GM19467 (cell line): ENCODE data around the gene ARHGEF37.
"Not testable (repeated sequence)": the region's sequence is repeated elsewhere in the genome, so short reads cannot be mapped to it uniquely, and the experiment has no call there.

Experiments used
- ATAC-seq: cut with Tn5 transposase; IDR thresholded peaks from one replicate; pipeline ENCODE4 v1.9.1; 2021; ENCODE audit warnings: mild to moderate bottlenecking, moderate library complexity; ENCODE audit not compliant: unreplicated experiment

ARHGEF37 gene

DNA sequence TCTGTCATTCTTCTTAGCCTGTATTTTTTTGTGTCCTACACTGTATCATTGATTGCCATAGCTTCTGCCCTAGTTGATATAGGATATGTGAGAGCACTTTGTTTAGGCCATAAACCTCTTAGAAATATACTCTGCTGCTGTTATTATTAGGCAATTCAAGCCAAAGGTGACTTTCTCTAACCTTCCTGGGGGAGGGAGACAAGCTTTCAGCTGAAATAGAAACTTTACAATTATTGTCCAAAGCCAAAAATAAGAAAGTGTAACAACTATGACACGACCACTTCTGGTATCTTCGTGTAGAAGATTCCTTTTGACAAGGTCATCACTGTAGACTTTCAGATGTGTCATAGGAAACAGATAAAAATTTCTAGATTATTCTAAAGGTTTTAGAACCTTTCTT, 17.8 kb upstream of the ARHGEF37 start:
- no peak for ATAC-seq

DNA sequence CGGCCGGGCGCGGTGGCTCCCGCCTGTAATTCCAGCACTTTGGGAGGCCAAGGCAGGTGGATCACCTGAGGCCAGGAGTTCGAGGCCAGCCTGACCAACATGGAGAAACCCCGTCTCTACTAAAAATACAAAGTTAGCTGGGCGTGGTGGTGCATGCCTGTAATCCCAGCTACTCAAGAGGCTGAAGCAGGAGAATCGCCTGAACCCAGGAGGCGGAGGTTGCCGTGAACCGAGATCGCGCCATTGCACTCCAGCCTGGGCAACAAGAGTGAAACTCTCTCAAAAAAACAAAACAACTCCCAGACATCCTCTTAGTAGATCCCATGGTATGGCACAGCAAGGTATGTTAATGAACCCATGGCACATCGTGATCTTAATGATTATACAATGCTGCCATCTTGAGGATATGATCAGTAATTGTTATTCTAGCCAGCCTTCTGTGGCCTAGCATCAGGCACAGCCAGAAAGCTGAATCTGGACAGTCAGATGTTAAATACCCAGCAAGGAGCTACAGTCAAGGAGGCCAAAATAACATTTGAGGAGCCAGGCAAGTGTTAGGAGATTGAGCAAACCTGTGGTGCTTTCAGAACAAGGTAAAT, 16.7 kb upstream of the ARHGEF37 start:
- ATAC-seq: peak; percentile 94

DNA sequence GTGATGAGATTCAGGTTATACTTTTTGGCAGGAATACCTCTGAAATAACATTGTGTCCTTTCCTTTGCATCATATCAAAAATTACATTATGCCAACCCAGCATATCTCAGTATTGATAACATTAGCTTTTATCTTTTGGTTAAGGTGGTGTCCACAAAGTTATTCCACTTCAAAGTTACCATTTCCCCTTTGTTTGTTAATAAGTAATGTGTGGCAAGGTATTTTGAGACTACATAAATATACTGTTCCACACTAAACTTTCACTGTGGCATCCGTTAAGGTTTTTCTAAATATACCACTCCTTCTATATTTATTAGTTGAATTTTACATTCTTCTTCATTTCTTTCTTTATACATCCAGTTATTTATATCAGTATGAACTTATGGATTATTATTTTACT, 14.1 kb upstream of the ARHGEF37 start:
- ATAC-seq: no peak

DNA sequence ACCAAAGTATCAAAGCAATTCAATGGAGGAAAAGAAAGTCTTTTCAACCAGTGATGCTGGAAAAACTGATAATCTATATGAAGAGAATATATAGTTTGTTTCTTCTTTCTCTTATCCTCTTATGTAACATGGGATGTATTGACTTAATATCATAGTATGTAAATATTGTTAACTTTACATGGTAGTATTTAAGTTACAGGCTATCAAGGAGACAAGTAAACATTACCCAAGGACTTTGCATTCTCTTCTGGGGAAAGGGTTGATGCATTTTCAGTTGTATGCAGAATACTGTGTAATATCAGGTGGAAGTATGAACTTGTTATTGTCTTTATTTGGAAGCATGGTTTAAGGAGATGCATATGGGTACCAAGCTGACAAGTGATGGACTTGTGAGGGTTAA, 9.1 kb upstream of the ARHGEF37 start:
- no peak for ATAC-seq

DNA sequence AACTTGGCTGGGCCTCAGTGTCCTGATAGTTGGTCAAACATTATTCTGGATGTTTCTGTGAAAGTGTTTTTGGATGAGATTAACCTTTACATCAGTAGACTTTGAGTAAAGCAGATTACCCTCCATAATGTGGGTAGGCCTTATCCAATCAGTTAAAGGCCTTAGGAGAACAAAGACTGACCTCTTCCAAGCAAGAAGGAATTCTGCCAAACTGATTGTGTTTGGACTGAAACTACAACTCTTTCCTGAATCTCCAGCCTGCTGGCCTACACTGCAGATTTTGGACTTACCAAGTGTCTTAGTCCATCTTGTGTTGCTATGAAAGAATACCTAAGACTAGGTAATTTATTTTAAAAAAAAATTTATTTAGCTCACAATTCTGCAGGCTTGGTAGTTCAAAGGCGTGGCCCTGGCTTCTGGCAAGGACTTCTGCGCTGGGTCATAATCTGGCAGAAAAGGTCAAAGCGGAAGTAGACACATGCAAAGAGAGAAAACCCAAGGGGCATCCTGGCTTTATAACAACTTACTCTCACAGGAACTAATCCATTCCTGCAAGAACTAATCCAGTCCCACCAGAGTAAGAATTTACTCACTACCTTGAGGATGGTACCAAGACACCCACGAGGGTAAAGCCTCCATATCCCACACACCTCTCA, 8.6 kb upstream of the ARHGEF37 start:
- no peak for ATAC-seq

DNA sequence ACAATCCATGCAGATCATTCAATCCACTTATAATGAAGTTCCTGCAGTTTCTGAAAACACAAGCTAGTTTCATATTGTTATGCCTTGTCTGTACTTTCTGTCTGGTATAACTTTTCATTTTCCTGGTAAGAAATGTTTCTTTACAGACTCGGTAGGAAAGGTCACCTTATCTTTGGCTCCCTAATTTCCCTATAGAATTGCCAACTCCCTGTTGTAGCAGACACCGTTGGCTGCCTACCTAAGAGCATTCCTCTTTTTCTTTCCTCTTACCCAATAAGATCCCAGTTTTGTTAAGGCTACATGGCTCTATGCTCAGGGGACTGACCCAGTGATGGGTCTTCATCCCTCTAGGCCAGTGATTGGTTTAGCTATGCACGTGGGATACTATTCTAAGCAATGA, 6.2 kb upstream of the ARHGEF37 start:
- ATAC-seq: no peak

DNA sequence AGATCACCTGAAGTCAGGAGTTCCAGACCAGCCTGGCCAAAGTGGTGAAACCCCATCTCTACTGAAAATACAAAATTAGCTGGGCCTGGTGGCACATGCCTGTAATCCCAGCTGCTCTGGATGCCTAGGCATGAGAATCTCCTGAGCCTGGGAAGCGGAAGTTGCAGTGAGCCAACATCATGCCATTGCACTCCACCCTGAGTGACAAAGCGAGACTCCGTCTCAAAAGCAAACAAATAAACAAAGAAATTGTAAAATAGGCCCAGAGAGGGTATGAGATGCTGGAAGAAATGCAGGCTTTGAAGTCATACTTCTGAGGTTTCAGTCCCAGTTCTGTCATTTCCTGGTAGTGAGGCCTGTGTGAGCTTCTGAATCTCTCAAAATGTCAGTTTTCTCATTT, 5.3 kb upstream of the ARHGEF37 start:
- no peak for ATAC-seq

DNA sequence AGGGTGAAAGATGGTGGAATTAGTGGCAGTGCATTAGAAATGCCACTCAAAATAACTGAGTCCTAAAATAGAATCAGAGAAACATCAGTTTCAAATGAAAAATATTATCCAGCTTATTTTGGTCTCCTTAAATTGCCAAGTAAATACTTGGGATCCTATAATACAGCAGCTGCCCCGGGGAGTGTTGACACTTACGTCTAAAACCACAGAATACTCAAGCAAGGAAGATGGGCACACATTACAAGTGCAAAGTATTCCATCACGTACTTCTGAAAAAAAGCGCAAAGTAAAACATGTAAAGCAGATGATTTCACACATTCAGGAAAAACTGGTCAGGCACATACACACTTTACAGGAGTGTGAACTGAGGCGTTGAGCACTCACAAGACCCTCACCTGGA, 2.4 kb upstream of the ARHGEF37 start:
- ATAC-seq: no peak

DNA sequence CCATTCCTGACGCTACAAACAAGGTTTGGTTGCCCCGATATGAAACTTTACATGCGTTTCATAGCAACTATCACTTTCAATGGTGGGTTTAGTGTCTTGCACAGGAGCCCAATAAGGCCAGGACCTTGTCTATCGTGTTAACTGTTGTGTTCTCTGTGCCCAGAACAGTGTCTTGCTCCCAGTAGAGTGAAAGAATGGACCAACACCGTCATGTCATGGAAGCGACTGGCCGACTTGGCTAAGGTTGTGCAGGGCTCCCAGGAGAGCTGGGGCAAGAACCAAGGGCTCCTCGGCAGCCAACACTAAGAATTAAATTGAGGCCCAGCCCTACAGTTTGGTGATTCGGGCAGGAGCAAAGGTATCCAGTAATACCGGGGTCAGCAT, 498 bp upstream of the ARHGEF37 start:
- ATAC-seq: no peak

DNA sequence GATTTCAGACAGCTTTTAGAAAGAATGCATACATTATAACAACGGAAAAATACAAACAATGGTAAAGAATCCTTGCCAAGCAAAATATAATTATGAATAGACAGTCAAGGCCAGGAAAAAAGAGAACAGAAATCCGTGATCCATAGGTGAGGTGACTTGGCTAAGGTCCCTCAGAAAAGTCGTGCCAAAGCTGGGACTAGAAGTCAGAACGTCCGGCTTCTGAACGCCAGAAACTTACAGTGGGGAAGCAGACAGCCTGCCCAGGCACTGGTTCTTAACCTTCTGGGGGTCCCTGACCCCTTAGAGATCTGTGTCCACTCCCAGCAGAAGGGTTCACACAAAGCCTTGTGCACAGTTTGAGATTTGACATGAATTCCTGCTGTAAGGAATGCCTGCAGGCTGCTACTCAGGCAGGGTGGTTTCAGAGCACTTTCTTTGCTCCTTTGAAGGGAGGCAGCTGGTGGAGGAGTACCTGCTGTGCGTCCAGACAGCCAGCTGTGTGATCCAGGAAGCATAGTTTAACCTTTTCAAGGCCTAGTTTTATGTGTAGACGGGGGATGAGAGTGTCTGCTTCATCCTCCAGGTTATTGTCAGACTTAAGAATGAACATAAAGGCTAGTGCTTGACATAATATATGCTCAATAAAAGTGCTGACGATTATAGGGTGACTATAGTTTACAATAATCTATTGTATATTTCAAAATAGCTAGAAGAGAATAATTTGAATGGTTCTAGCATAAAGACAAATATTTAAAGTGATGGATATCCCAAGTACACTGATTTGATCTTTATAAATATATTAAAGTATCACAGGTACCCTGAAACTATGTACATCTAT, 852 bp downstream of the ARHGEF37 start:
- ATAC-seq: no peak

DNA sequence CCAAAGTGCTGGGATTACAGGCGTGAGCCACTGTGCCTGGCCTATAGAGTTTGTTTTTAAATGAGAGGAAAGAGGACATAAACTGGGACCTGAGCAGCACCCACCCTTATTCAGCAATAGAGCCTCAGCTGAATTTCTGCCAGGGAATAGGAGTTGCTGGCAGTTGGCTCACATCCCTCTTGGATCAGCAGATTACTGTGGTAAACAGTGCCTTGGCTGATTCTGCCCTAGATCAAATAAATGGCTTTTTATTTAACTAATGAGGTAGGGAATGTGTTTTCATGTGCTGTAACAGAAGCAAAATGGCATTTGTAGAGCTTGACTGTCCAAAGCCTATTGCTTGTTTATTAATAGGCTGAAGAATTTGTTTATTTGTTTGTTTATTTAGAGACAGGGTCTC, 2.1 kb downstream of the ARHGEF37 start:
- ATAC-seq: no peak

DNA sequence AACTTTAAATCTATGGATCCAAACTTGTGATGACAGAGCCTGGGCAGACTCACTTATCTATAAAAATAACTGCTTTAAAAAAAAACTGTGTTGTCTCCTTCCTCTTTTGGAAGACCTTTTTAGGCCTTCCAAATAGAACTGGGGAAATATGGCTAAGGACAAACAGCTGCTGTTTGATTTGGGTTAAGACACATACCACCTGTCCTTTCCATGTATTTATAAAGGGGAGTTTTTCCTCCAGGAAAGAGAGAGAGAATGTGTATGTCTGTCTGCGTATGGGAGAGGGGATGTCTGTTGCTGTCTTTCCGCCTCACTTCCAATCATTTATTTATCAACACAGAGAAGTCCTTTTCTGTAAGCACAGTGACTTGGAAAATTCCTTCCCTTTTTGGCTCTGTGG, 2.8 kb downstream of the ARHGEF37 start:
- ATAC-seq: no peak

DNA sequence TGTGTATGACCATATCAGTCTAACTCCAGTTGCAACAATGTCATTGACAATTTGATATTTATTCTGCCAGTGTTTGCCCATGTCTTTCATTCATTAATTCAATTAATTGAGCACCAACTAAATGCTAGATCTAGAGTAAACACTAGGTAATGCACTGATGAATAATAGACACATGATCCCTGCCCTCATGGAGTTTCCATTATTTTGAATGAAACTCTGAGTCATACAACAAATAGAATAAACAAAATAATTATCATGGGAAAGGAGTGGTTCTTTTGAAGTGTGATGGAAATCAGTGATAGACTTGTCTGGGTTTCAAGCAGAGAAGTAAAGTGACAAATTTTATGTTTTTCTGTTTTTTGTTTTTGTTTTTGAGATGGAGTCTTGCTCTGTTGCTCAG, 4.6 kb downstream of the ARHGEF37 start:
- ATAC-seq: no peak

DNA sequence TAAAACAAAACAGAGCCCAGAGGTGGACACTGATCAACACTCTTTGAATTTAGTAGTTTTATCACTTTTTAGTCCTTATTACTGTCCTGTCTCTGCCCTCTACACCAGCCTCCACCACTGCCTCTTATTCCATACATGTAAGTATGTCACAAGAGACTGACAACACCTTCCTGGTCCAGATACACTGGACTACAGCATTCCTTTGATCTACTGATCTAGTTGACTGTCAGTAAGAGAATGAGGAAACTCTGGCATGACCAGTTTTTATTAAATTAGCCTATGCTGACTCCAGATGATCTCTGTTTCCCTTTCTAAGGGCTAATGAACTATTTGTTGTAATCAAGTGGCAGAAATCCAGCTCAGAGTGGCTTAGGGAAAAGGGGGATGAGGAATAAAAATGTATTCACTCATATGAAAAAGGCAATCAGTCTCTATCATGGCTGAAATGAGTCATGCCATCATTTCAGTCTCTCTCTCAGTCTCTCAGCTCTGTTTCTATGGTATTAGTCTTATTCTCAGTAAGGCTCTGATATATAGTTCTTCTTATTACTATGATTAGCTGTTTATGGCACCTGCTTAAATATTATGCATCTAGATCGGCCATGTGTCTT, 5.5 kb downstream of the ARHGEF37 start:
- no peak for ATAC-seq

DNA sequence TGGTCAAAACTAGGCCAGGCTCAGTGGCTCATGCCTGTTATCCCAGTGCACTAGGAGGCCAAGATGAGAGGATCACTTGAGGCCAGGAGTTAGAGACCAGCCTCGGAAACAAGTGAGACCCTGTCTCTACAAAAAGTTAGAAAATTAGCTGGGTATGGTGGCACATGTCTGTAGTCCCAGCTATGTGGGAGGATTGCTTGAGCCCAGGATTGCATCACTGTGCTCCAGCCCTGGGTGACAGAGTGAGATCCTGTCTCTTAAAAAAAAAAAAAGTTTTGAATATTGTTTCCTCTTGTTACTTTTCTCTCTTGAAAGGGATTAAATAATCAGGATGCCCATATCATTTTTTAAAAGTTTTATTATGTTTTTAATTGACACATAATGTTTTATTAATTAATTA, 7.6 kb downstream of the ARHGEF37 start:
- no peak for ATAC-seq

DNA sequence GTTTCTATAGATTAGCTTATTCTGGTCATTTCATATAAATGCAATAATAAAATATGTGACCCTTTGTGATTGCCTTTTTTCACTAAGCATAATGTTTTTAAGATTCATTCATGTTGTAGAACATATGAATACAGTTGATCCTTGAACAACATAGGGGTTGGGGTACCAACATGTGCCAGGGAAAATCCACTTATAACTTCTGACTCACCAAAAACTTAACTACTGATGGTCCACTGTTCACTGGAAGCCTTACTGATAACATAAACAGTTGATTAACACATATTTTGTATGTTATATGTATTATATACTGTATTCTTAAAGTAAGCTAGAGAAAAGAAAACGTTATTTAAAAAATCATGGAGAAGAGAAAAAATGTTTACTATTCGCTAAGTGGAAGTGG, 12.1 kb downstream of the ARHGEF37 start:
- no peak for ATAC-seq

DNA sequence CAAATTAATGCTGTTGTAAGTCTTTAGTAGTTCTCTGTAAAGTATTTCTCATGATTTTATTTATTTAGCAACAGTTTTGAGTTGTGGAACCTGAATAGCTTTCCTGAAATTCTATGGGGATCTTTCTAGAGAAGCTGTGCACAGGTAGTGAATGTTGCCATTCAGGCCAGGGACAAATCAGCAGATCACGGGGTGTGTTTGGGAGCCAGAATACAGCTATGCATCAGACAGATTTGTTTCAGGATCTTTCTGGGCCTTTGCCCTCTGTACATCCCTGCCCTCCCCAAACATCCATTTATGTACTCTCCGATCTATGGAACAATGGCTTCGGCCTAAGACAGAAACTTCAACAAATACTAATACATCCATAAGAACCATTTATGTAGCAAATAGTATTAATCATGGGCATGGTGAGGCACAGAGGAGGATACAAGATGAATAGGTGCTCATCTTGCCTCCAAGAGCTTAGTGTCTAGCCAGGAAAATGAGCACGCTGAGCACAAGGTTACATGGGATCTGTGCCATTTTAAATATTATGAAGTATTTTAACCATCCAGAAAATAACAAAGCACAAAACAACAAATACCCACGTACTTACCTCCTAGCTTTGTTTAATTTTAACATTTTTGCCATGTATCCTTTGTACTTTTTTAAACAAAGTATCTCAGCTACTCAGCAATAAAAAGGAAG, 13.1 kb downstream of the ARHGEF37 start:
- no peak for ATAC-seq

DNA sequence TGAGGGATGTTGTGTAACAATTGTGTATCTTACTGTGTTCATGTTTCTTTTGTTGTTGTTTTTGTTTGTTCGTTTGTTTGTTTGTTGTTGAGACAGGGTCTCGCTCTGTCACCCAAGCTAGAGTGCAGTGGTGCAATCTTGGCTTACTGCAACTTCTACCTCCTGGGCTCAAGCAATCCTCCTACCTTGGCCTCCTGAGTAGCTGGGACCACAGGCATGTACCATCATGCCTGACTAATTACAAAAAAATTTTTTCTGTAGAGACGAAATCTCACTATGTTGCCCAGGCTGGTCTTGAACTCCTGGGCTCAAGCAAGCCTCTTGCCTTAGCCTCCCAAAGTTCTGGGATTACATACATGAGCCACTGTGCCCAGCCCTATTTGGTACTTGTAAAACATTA, 13.8 kb downstream of the ARHGEF37 start:
- not testable (repeated sequence) for ATAC-seq

DNA sequence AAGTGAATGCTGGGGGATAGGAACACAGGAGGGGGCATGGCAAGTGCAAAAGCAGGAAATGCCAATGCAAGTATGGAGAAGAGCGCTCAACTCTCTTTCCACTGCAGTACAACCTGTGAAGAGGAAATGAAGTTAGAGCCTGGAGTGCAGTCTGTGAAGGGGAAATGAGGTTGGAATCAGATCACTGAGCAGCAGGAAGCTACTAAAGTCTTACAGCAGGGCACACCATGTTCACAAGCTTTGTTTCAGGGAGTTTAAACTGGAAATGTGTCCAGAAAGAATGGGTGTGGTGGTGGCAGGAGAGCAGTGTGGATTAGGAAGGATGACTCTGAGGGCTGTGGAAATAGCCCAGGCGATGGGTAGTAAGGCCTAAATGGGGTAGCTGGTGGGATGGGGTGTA, 15.4 kb downstream of the ARHGEF37 start:
- ATAC-seq: no peak

DNA sequence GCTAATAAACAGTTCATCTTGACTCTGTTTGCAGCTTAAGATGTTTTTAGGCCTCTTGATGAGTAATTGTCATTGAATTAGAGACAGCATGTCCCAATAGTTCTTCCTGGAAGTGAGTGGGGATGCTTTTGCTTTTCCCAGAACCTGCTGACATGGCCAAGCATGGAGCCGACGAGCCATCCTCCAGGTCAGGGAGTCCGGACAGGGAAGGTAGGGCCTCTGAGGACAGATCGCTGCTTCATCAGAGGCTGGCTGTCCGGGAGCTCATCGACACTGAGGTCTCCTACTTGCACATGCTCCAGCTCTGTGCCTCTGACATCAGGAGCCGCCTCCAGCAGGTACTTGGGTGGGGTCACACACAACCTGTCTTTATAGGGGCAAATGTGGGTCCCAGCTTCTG, 16.3 kb downstream of the ARHGEF37 start:
- ATAC-seq: no peak

DNA sequence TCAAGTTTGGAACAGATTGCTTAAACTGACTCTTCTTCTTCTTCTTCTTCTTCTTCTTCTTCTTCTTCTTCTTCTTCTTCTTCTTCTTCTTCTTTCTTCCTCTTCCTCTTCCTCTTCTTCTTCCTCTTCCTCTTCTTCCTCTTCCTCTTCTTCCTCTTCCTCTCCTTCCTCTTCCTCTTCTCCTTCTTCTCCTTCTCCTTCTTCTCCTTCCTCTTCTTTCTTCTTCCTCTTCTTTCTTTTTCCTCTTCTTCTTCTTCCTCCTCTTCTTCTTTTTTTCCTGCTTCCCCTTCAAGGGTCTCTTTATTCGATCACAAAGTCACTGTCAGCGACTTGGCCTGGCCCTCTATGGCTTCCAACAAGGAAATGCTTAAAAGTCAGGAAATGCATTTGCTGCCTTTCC, 16.9 kb downstream of the ARHGEF37 start:
- not testable (repeated sequence) for ATAC-seq
